ENCODE results near the gene IMMP2L. TPM values are rescaled to one million over a fixed set of nuclear protein-coding genes. Genes with fewer than 3 reads are reported as not detected.

IMMP2L gene
- total and polyA plus RNA-seq, 7 donors = 9.3 to 43.0 (median 19.2) TPM

GRCh38 chr7:110625294-110625693 lies 937.0 kb downstream of the IMMP2L start:
- ATAC-seq = no peak
- Histone ChIP-seq H3K27ac (no peak overlapping the region), H3K27me3 (ENCODE audit: insufficient read depth in 3 of 3, low read length in 2 of 3) (no peaks in the 10 kb centered on the region), H3K4me3 (no peak overlapping the region), H3K9me3 (no peaks in the 10 kb centered on the region), H3K4me1 (no peaks in the 10 kb centered on the region), H3K36me3 (ENCODE audit: insufficient read depth in 1 of 2, low read depth in 1 of 2) (no peaks in the 10 kb centered on the region)
- intact Hi-C loops (cut with DNase I) = no loop called here
- TF ChIP-seq, protein P1, sequence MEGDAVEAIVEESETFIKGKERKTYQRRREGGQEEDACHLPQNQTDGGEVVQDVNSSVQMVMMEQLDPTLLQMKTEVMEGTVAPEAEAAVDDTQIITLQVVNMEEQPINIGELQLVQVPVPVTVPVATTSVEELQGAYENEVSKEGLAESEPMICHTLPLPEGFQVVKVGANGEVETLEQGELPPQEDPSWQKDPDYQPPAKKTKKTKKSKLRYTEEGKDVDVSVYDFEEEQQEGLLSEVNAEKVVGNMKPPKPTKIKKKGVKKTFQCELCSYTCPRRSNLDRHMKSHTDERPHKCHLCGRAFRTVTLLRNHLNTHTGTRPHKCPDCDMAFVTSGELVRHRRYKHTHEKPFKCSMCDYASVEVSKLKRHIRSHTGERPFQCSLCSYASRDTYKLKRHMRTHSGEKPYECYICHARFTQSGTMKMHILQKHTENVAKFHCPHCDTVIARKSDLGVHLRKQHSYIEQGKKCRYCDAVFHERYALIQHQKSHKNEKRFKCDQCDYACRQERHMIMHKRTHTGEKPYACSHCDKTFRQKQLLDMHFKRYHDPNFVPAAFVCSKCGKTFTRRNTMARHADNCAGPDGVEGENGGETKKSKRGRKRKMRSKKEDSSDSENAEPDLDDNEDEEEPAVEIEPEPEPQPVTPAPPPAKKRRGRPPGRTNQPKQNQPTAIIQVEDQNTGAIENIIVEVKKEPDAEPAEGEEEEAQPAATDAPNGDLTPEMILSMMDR (IDR thresholded peaks at IDR 0.05) = no peak
- WGBS, 3 donors = 60 to 74% (median 66%) methylated on average over 3 of the region's 3 CpGs
- no peak for DNase-seq

DNA sequence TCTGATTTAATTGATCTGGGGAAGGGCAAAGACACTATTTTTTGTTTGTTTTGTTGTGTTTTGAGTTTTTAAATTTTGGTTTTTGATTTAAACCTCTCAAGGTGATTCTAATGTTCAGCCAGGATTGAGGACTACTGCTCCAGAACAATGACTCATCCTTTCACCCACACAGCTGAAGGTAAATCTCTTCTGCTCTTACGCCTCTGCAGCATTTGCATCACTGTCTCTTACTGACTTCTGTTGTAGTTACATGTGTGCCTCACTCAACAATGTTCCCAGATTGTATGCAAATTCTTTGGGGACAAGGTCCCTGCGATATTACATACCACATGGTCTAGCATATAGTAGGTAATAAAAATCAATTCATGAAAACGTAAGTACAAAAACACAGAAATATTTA lies 938.9 kb downstream of the IMMP2L start:
- Histone ChIP-seq H3K27ac (no peak overlapping the region), H3K27me3 (ENCODE audit: insufficient read depth in 3 of 3, low read length in 2 of 3) (no peaks in the 10 kb centered on the region), H3K9me3 (no peaks in the 10 kb centered on the region), H3K4me1 (no peaks in the 10 kb centered on the region), H3K36me3 (ENCODE audit: insufficient read depth in 1 of 2, low read depth in 1 of 2) (no peaks in the 10 kb centered on the region), H3K4me3 (no peak overlapping the region)
- ATAC-seq = no peak
- TF ChIP-seq, protein P1 (IDR thresholded peaks at IDR 0.05) = no peak
- DNase-seq = no peak
- 90 to 94% (median 94%) methylated on average over 3 of the region's 3 CpGs for WGBS, 3 donors
- intact Hi-C loops (cut with DNase I) = no loop called here

DNA sequence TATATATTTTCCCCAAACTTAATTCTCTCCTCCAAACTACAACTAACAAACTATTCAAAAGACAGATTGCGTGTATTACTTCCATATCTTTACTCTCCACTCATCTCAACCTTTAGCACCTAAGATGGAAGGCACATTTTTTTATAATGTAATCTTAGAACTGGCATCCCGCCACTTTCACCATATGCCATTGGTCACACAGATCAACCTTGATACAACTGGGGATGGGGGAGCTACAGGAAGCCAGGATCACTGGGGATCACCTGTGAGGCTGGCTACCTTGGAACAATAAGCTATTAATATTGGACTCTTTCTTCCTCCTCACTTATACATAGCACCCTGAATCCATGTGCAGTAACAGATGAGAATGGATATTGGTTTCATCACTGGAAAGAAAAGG lies 941.0 kb downstream of the IMMP2L start:
- TF ChIP-seq, protein P1 (IDR thresholded peaks at IDR 0.05) = no peak
- Histone ChIP-seq H3K27ac (no peak overlapping the region), H3K4me3 (no peak overlapping the region), H3K27me3 (ENCODE audit: insufficient read depth in 3 of 3, low read length in 2 of 3) (no peaks in the 10 kb centered on the region), H3K4me1 (no peaks in the 10 kb centered on the region), H3K36me3 (ENCODE audit: insufficient read depth in 1 of 2, low read depth in 1 of 2) (no peaks in the 10 kb centered on the region), H3K9me3 (no peaks in the 10 kb centered on the region)
- intact Hi-C loops (cut with DNase I) = no loop called here
- ATAC-seq = no peak
- 85 to 94% (median 86%) methylated on average over 2 of the region's 2 CpGs for WGBS, 3 donors
- no peak for DNase-seq

GRCh38 chr7:110620110-110620735 lies 942.1 kb downstream of the IMMP2L start:
- WGBS, 3 donors = 85 to 86% (median 85%) methylated on average over 7 of the region's 7 CpGs
- Histone ChIP-seq H3K4me1 (no peaks in the 10 kb centered on the region), H3K9me3 (no peaks in the 10 kb centered on the region)

More at GRCh38 chr7:110620110-110620735, 942.1 kb downstream of the IMMP2L start:
- no peak for DNase-seq
- Histone ChIP-seq H3K27ac (no peak overlapping the region), H3K36me3 (ENCODE audit: insufficient read depth in 1 of 2, low read depth in 1 of 2) (no peaks in the 10 kb centered on the region), H3K4me3 (no peak overlapping the region), H3K27me3 (ENCODE audit: insufficient read depth in 3 of 3, low read length in 2 of 3) (no peaks in the 10 kb centered on the region)
- intact Hi-C loops (cut with DNase I) = no loop called here
- ATAC-seq = no peak
- TF ChIP-seq, protein P1 (IDR thresholded peaks at IDR 0.05) = no peak

All from psoas muscle (tissue), 8 donors.